HK-2 (cell line): ENCODE data around the gene RNF146.
"Not testable (repeated sequence)": the region's sequence is repeated elsewhere in the genome, so short reads cannot be mapped to it uniquely, and the experiment has no call there.

Experiments
- DNase-seq: peaks from one replicate; pipeline ENCODE4 v3.0.0-alpha.2; 2018; ENCODE audit not compliant: unreplicated experiment

RNF146 gene

GRCh38 chr6:127282184-127282583 is 15.5 kb downstream of the RNF146 start:
- DNase-seq, result no peak

GRCh38 chr6:127288705-127289104 is 22.0 kb downstream of the RNF146 start:
- no peak for DNase-seq

GRCh38 chr6:127289934-127290333 is 23.3 kb downstream of the RNF146 start:
- DNase-seq, result no peak

- no peak for DNase-seq
Measured at GRCh38 chr6:127290391-127291265, 24.0 kb downstream of the RNF146 start.

GRCh38 chr6:127291495-127291894 is 24.8 kb downstream of the RNF146 start:
- no peak for DNase-seq

DNA sequence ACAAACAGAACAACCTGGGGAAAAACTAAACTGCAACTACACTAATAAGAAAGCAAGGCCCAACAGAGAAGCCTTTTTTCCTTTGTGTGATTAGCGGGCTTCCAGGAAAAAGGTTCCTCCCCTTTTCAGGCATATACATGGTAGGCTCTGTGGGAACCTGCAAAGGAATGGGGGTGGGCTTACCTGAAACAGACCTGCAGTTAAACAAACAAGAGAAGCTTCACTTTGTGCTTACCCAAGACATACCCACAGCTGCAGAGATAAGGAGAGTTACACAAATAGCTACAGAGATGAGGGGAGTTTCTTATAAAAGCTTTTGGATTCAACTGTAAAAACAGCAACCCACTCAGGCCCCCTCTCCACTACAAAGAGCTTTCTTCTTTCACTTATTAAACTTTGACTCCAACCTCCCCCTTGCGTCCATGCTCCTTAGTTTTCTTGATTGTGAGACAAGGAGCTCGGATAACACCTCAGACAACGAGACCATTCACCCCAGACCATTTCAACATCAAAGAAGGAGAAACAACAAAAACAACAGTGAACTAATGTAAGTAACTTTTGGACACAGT is 30.9 kb downstream of the RNF146 start:
- DNase-seq, result no peak

DNA sequence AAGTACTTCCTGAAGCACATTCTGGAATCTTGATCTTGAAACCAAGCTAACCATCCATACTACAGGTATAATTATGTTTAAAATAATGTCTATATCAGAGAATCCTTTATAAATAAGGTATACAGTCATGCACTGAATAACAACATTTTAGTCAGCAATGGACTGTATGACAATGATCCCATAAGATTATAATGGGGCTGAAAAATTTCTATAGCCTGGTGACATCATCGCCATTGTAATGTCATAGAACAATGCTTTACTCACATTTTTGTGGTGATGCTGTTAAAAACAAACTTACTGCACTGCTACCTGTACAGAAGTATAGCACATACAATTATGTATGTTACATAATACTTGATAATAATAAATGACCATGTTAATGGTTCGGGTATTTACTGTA is 31.8 kb downstream of the RNF146 start:
- DNase-seq, result no peak

DNA sequence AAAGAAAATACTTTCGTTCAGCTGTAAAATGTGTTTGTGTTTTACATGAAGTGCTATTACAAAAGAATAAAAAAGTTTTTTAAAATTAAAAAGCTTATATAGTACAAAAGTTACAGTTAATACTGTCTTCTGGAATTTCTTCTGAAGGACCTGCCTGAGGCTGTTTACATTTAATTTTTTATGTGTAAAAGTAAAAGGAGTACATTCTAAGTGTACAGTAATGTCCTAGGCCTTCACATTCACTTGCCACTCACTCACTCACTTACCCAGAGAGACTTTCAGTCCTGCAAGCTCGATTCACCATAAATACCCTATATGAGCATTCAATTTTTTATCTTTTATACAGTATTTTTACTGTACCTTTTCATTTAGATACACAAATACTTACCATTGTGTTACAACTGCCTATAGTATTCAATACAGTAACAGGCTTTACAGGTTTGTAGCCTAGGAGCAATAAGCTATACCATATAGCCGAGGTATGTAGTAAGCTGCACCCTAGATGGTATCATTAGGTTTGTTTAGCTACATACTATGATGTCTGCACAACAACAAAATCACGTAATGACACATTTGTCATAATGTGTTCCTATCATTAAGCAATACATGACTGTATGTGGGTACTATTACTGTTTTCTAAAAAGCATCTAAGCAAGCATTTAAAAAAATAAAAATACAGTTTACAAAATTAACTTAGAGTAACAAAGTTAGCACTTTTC is 33.0 kb downstream of the RNF146 start:
- no peak for DNase-seq

DNA sequence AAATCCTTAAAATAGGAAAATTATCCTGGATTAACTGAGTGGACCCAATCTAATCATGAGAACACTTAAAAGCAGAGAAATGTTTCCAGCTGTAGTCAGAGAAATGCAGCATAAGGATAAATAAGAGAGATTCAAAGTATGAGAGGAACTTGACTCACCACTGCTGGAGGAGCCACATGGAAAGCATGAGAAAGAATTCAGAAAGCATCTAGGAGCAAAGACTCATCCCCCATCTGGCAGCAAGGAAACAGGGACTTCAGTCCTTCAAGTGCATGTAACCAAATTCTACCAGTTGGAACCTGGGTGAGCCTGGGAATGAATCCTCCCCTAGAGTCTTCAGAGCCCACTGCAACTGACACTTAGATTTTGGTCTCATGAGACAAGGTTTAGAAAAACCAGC is 33.7 kb downstream of the RNF146 start:
- no peak for DNase-seq

DNA sequence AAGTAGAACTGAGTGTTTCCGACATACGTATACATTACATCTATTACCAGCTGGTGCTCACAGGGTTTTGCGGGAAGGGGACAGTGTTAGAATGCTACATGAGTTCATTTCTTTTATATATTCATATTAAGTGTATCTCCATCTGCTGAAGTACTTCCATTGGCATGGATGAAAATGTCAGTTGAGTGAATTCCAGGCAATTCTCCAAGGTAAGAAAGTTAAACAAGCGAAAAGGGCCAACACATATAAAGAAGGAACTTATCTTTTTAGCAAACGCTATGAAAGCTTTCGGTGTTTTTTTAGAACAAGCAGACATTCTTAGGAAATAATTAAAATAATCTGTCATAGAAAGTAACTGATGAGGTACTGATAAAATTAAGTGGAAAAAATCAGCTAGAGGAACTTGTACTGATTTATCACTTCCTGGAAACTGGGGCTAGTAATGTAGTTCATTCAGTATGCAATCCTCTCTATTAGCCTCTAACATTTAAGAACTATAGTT is 34.6 kb downstream of the RNF146 start:
- DNase-seq, result no peak

DNA sequence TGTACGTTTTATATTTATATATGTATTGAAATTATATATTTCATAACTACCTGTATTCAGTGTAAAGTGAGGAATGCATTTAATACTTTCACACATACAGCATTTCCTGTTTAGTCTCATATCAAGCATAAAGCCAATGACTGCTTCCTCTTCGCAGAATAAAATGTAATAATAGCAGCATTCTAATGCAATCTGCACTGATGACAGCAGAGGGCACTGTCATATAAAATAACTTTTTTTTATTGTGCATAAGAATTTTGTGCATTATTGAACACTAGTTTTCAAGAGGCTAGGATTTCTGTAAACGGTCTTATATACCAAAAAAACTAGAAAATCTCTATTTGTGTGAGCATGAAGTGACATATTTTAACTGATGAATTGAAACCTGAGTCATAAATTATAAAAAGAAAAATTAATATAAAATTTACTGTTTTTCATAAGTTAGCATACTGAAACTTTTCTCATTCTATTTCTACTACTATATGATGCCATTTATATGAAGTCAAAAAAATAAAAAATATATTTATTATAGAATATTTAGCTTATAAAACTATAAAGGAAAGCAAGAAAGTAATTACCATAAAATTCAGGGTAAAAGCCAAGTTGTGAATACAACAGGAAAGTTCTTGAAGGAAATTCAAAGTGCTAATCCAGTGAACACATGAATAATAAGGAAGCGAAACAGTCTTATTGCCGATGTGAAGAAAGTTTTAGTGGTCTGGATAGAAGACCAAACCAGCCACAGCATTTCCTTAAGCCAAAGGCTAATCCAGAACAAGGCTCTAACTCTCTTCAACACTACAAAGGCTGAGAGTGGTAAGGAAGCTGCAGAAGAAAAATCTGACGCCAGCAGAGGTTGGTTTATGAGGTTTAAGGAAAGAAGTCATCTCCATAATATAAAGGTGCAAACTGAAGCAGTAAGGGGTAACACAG is 36.3 kb downstream of the RNF146 start:
- DNase-seq, result no peak

GRCh38 chr6:127303917-127304316 is 37.3 kb downstream of the RNF146 start:
- DNase-seq, result no peak

- DNase-seq, result no peak
Measured at GRCh38 chr6:127305741-127306140, 39.1 kb downstream of the RNF146 start.

- no peak for DNase-seq
Measured at GRCh38 chr6:127317388-127318128, 50.9 kb downstream of the RNF146 start.

GRCh38 chr6:127319686-127320085 is 53.0 kb downstream of the RNF146 start:
- no peak for DNase-seq

- DNase-seq, result no peak
Measured at GRCh38 chr6:127328043-127328609, 61.5 kb downstream of the RNF146 start.

- DNase-seq, result not testable (repeated sequence)
Measured at GRCh38 chr6:127331256-127331655, 64.6 kb downstream of the RNF146 start.

GRCh38 chr6:127332383-127332961 is 65.8 kb downstream of the RNF146 start:
- DNase-seq, result no peak
